K562 (cell line): ENCODE measurements around the gene GIMAP8. TPM values are rescaled to one million over a fixed set of nuclear protein-coding genes. Genes with fewer than 3 reads are reported as not detected.

Source experiments
- ATF2 ChIP-seq: sonication (generic); formaldehyde crosslinking; IDR thresholded peaks from 2 replicates; pipeline ENCODE4 v1.8.1; 2022; ENCODE audit warnings: missing genetic modification reagents
- ATF3 ChIP-seq, 2 experiments: fragments of 450-650 bp in 1 of 2; sonication (generic) in 1 of 2; formaldehyde crosslinking in 1 of 2; IDR thresholded peaks in 1 of 2; conservative IDR thresholded peaks in 1 of 2; 2 replicates each; pipeline versions ENCODE4 v1.6.1 to v1.8.1; 2016 to 2023; ENCODE audit warnings: mild to moderate bottlenecking in 2 of 2, moderate library complexity in 2 of 2, inconsistent platforms in 1 of 2, missing genetic modification reagents in 1 of 2
- ATF7 ChIP-seq: fragments of 450-650 bp; IDR thresholded peaks from 2 replicates; pipeline ENCODE4 v1.7.1; 2014; ENCODE audit warnings: mild to moderate bottlenecking, moderate library complexity
- BCOR ChIP-seq: fragments of 450-650 bp; IDR thresholded peaks from 2 replicates; pipeline ENCODE4 v1.6.1; 2016
- CHD4 ChIP-seq: fragments of 200-600 bp; sonication (generic); IDR thresholded peaks from 3 replicates; pipeline ENCODE4 v1.6.1; 2012; ENCODE audit warnings: low read depth, mild to moderate bottlenecking, mixed read lengths, low read length, inconsistent platforms; ENCODE audit not compliant: insufficient read depth, insufficient replicate concordance, poor library complexity, severe bottlenecking
- EHMT2 ChIP-seq: fragments of 450-650 bp; IDR thresholded peaks from 2 replicates; pipeline ENCODE4 v1.6.1; 2018; ENCODE audit warnings: antibody characterized with exemption
- FOXK2 ChIP-seq, 2 experiments: fragments of 450-650 bp; IDR thresholded peaks in 1 of 2; conservative IDR thresholded peaks in 1 of 2; 2 replicates each; pipeline ENCODE4 v1.6.1; 2016; ENCODE audit warnings: low read depth in 2 of 2, mild to moderate bottlenecking in 1 of 2
- HOXB6 ChIP-seq: fragments of 250-450 bp; sonication (Bioruptor Pico); IDR thresholded peaks from 2 replicates; pipeline ENCODE4 v1.5.1; 2022; ENCODE audit warnings: mild to moderate bottlenecking, borderline replicate concordance
- HSF4 ChIP-seq: fragments of 250-450 bp; sonication (Bioruptor Pico); IDR thresholded peaks from 2 replicates; pipeline ENCODE4 v2.1.2; 2022; ENCODE audit warnings: mild to moderate bottlenecking, moderate library complexity, borderline replicate concordance
- NCOA4 ChIP-seq: fragments of 450-650 bp; IDR thresholded peaks from 2 replicates; pipeline ENCODE4 v1.6.1; 2018; ENCODE audit warnings: mild to moderate bottlenecking; ENCODE audit not compliant: partially characterized antibody
- PRMT5 ChIP-seq: sonication (generic); formaldehyde crosslinking; IDR thresholded peaks from 2 replicates; pipeline ENCODE4 v1.5.0; 2020; ENCODE audit warnings: missing genetic modification reagents
- RAD21 ChIP-seq, 2 experiments: fragments of 250-450 bp in 1 of 2; fragments of 450-650 bp in 1 of 2; sonication (Bioruptor Pico) in 1 of 2; formaldehyde crosslinking in 1 of 2; IDR thresholded peaks in 1 of 2; conservative IDR thresholded peaks in 1 of 2; 2 replicates each; pipeline versions ENCODE4 v1.4.0 to v1.8.0; 2020 to 2022; ENCODE audit warnings: mild to moderate bottlenecking in 2 of 2, moderate library complexity in 1 of 2
- RBM17 ChIP-seq: fragments of 200-400 bp; formaldehyde crosslinking; IDR thresholded peaks from 2 replicates; pipeline ENCODE4 v1.6.1; 2017; ENCODE audit warnings: low read depth, mild to moderate bottlenecking, low read length, borderline replicate concordance
- RBM34 ChIP-seq: fragments of 200-400 bp; formaldehyde crosslinking; IDR thresholded peaks from 2 replicates; pipeline ENCODE4 v1.6.1; 2018; ENCODE audit warnings: low read length, borderline replicate concordance; ENCODE audit not compliant: insufficient read depth
- SLC30A9 ChIP-seq: fragments of 250-450 bp; sonication (Bioruptor Pico); IDR thresholded peaks from 2 replicates; pipeline ENCODE4 v1.8.0; 2022; ENCODE audit warnings: mild to moderate bottlenecking, moderate library complexity
- TAF9B ChIP-seq: fragments of 450-650 bp; IDR thresholded peaks from 2 replicates; pipeline ENCODE4 v1.6.1; 2018; ENCODE audit warnings: mild to moderate bottlenecking; ENCODE audit not compliant: partially characterized antibody
- TBL1XR1 ChIP-seq, 2 experiments: IDR thresholded peaks; 2 replicates each; pipeline ENCODE4 v1.6.1; 2012; ENCODE audit warnings: improper control_type of control experiment in 2 of 2, low read length in 2 of 2, mild to moderate bottlenecking in 1 of 2
- U2AF2 ChIP-seq: fragments of 200-400 bp; formaldehyde crosslinking; optimal IDR thresholded peaks from 2 replicates; pipeline ENCODE3; 2017; ENCODE audit warnings: low read depth, mild to moderate bottlenecking, low read length
- ZBTB43 ChIP-seq: sonication (generic); formaldehyde crosslinking; IDR thresholded peaks from 2 replicates; pipeline ENCODE4 v1.8.0; 2023; ENCODE audit warnings: mild to moderate bottlenecking, missing genetic modification reagents
- ZNF133 ChIP-seq: fragments of 250-450 bp; sonication (Bioruptor Pico); IDR thresholded peaks from 2 replicates; pipeline ENCODE4 v1.4.0; 2020; ENCODE audit warnings: mild to moderate bottlenecking
- ZNF146 ChIP-seq: IDR thresholded peaks from one replicate; pipeline ENCODE4 v1.6.1; 2018; ENCODE audit warnings: missing compliant biosample characterization; ENCODE audit not compliant: unreplicated experiment
- ZNF316 ChIP-seq: fragments of 450-650 bp; IDR thresholded peaks from 2 replicates; pipeline ENCODE4 v1.6.1; 2016
- ZNF395 ChIP-seq: fragments of 200-800 bp; sonication (Bioruptor generic); IDR thresholded peaks from 2 replicates; pipeline ENCODE4 v1.6.1; 2017; ENCODE audit warnings: missing genetic modification characterization, missing compliant biosample characterization
- ZNF707 ChIP-seq: fragments of 250-450 bp; sonication (Bioruptor Pico); conservative IDR thresholded peaks from 2 replicates; pipeline ENCODE4 v1.8.0; 2022; ENCODE audit warnings: inconsistent platforms, mild to moderate bottlenecking, moderate library complexity
- polyA plus RNA-seq, 8 experiments: library from polyadenylated mRNA; depleted of rRNA in 4 of 8; stranded (reverse) in 5 of 8; unstranded in 3 of 8; fragments of >200 nt; fragmentation: Nextera tagmentation in 2 of 8; fragmentation: Illumina TruSeq in 1 of 8; extraction: Ambion mirVana in 2 of 8; extraction: Trizol in 1 of 8; gene quantifications; 2 replicates each; pipeline versions ENCODE4 v1.2.1 to v1.2.3, GENCODE V29; 2011 to 2014; ENCODE audit warnings: inconsistent platforms in 1 of 8, missing spikeins in 1 of 8
- total RNA-seq, 7 experiments: library from RNA; depleted of rRNA in 6 of 7; stranded (reverse); fragments of >200 nt in 6 of 7; fragmentation: Illumina TruSeq in 2 of 7; extraction: Trizol in 2 of 7; gene quantifications; 2 replicates each; pipeline versions ENCODE4 v1.2.1 to v1.2.3, GENCODE V29; 2011 to 2021; ENCODE audit warnings: low replicate concordance in 1 of 7

The GIMAP8 gene
- total and polyA plus RNA-seq, 9 of the 15 experiments (the other 6 are each of a cell fraction or from before 2014, with no cell fraction given), result not detected

- peak; percentile 47 to 48; a peak in 1 of 4 replicates for TF ChIP-seq FOXK2 (conservative IDR thresholded peaks at IDR 0.05 in 1 of 2, IDR thresholded peaks at IDR 0.05 in 1 of 2; ENCODE audit: low read depth in 2 of 2)
- no peak for TF ChIP-seq U2AF2
- no peak for TF ChIP-seq ZNF395
- no peak for TF ChIP-seq PRMT5 (CRISPR knock-in tag)
- no peak for TF ChIP-seq ZNF133 (CRISPR knock-in tag)
- no peak for TF ChIP-seq ZNF707
- no peak; the same call in 1 of the 2 replicates for TF ChIP-seq ZBTB43
- TF ChIP-seq ATF7, result peak; percentile 80
- TF ChIP-seq RAD21 (CRISPR knock-in tag; conservative IDR thresholded peaks at IDR 0.05 in 1 of 2, IDR thresholded peaks at IDR 0.05 in 1 of 2), result peak; percentile 98 to 99
- no peak for TF ChIP-seq RBM34
- no peak for TF ChIP-seq CHD4
- TF ChIP-seq ZNF146 (CRISPR knock-in tag), result no peak
- TF ChIP-seq TBL1XR1 (IDR thresholded peaks at IDR 0.05; ENCODE audit: low read length in 2 of 2), result peak in 1 of 2 experiments; percentile 49; a peak in 1 of 4 replicates
- TF ChIP-seq RBM17, result no peak
- no peak for TF ChIP-seq ATF2 (CRISPR knock-in tag)
- TF ChIP-seq NCOA4, result no peak
- TF ChIP-seq EHMT2, result no peak
- no peak for TF ChIP-seq TAF9B
- TF ChIP-seq HSF4 (CRISPR knock-in tag), result no peak
- TF ChIP-seq SLC30A9 (CRISPR knock-in tag), result no peak
- no peak for TF ChIP-seq ATF3 (IDR thresholded peaks at IDR 0.05)
- no peak for TF ChIP-seq ATF3 (CRISPR knock-in tag; conservative IDR thresholded peaks at IDR 0.05)
- TF ChIP-seq ZNF316, result no peak
- no peak; the same call in 1 of the 2 replicates for TF ChIP-seq BCOR
- no peak; the same call in 1 of the 2 replicates for TF ChIP-seq HOXB6
Measured at GRCh38 chr7:150420987-150421674, 29.3 kb upstream of the GIMAP8 start (continued).
